AG10803 (cell line): Measurements from ENCODE around the gene HDAC6.
"Not testable (repeated sequence)": the region's sequence is repeated elsewhere in the genome, so short reads cannot be mapped to it uniquely, and the experiment has no call there.

ENCODE experiments used
- DNase-seq: peaks from one replicate; pipeline ENCODE4 v3.0.0; 2010; ENCODE audit warnings: low read depth
- H3K4me3 ChIP-seq: 2 replicates; pipeline ENCODE4 v1.5.1; 2011; ENCODE audit warnings: mild to moderate bottlenecking, low read length, control low read depth
- TF ChIP-seq, protein P1 (sequence below): conservative IDR thresholded peaks from 2 replicates; pipeline ENCODE4 v1.5.1; 2011; ENCODE audit warnings: mild to moderate bottlenecking, low read length, control low read depth, inconsistent platforms

HDAC6 gene

DNA sequence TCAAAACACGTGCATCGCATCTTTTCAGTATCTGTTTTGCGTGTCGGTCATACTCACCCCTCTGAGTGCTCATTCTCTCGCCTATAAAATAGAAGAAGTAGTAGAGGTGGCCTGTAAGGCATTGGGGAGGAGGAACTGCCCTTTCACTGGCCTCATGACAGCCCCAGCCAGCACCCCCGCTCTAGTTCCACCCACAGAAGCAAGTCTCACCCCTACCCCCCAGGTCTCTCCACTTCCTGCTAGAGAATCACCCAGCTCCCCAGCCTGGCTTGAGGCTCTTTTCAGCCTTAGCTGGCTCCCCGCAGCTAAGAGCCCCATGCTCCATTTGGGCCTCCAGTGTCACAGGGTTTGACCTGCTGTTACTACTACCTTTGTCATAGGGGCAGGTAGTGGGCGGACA, 11.8 kb downstream of the HDAC6 start:
- TF ChIP-seq, protein P1, sequence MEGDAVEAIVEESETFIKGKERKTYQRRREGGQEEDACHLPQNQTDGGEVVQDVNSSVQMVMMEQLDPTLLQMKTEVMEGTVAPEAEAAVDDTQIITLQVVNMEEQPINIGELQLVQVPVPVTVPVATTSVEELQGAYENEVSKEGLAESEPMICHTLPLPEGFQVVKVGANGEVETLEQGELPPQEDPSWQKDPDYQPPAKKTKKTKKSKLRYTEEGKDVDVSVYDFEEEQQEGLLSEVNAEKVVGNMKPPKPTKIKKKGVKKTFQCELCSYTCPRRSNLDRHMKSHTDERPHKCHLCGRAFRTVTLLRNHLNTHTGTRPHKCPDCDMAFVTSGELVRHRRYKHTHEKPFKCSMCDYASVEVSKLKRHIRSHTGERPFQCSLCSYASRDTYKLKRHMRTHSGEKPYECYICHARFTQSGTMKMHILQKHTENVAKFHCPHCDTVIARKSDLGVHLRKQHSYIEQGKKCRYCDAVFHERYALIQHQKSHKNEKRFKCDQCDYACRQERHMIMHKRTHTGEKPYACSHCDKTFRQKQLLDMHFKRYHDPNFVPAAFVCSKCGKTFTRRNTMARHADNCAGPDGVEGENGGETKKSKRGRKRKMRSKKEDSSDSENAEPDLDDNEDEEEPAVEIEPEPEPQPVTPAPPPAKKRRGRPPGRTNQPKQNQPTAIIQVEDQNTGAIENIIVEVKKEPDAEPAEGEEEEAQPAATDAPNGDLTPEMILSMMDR: no peak
- H3K4me3 ChIP-seq: no peak overlapping the region
- DNase-seq: no peak

DNA sequence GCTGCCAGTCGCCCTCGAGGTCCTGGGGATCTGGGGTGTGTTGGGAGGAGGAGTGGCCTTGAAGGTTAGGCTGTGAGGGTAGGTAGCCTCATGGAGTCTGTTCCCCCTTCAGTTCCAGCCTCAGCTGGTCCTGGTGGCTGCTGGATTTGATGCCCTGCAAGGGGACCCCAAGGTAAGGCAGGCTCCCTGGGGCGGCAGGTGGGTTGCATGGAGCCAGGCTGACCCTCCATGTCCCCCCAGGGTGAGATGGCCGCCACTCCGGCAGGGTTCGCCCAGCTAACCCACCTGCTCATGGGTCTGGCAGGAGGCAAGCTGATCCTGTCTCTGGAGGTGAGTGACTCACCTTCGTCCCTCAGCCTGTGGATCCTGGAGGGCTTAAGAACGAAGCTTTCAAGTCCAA, 12.9 kb downstream of the HDAC6 start:
- DNase-seq: no peak
- H3K4me3 ChIP-seq: no peak overlapping the region
- TF ChIP-seq, protein P1: no peak

DNA sequence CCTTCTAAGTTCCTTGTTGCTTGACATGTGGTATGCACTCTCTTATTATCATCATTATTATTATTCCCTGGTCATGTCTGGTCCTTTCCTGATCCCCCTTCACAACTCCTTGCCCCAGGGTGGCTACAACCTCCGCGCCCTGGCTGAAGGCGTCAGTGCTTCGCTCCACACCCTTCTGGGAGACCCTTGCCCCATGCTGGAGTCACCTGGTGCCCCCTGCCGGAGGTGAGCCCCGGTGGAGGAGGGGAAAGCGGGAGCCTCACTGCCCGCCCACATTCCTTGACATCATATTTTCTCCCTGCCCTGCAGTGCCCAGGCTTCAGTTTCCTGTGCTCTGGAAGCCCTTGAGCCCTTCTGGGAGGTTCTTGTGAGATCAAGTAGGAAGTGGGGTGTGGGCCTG, 13.4 kb downstream of the HDAC6 start:
- no peak for DNase-seq
- TF ChIP-seq, protein P1: no peak
- H3K4me3 ChIP-seq: no peak overlapping the region

GRCh38 chrX:48816014-48816810, 14.3 kb downstream of the HDAC6 start:
- TF ChIP-seq, protein P1: no peak
- DNase-seq: no peak

DNA sequence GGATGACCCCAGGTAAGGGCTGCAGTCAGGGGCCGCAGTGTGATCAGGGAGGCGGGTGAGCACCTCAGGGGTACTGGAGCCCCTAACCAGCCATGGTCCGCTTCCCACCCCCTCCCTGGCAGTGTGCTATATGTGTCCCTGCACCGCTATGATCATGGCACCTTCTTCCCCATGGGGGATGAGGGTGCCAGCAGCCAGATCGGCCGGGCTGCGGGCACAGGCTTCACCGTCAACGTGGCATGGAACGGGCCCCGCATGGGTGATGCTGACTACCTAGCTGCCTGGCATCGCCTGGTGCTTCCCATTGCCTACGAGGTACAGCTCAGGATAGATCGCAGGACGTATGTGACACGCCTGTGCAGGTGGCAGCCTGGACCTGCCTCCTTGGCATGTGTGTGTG, 16.2 kb downstream of the HDAC6 start:
- H3K4me3 ChIP-seq: no peak overlapping the region
- no peak for DNase-seq
- TF ChIP-seq, protein P1: no peak

More at GRCh38 chrX:48816014-48816810, 14.3 kb downstream of the HDAC6 start:
- H3K4me3 ChIP-seq: no peak overlapping the region

DNA sequence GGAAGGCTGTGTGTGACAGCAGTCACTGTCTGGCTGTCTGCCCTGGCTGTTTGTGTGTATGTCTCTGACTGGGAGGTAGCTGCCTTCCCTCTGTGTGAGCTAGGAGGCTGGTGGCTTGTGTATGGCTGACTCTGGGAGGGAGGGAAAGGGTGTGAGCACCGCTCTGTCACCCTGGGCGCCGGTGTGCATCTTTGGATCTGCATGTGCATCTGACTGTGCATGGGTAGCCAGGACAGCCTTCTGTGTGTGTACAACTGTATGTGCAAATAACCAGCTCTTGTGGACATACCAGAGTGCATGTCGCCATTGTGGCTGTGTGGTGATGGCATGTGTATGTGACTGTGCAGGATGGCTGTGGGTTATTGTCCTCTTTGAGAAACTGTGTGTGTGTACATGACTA, 17.0 kb downstream of the HDAC6 start:
- no peak for DNase-seq
- no peak overlapping the region for H3K4me3 ChIP-seq
- TF ChIP-seq, protein P1: no peak

GRCh38 chrX:48819394-48819793, 17.5 kb downstream of the HDAC6 start:
- not testable (repeated sequence) for DNase-seq, H3K4me3 ChIP-seq
